Measurements from ENCODE around the gene ELOVL6. TPM values are rescaled to one million over a fixed set of nuclear protein-coding genes. Genes with fewer than 3 reads are reported as not detected.

Gene ELOVL6
- total RNA-seq, 2 donors from 2014 or later = 43.7 to 66.3 TPM

GRCh38 chr4:110181890-110182289 lies 16.5 kb downstream of the ELOVL6 start:
- DNase-seq = no peak
- no peak overlapping the region for H3K27ac ChIP-seq
- H3K4me1 ChIP-seq = no peaks in the 10 kb centered on the region

DNA sequence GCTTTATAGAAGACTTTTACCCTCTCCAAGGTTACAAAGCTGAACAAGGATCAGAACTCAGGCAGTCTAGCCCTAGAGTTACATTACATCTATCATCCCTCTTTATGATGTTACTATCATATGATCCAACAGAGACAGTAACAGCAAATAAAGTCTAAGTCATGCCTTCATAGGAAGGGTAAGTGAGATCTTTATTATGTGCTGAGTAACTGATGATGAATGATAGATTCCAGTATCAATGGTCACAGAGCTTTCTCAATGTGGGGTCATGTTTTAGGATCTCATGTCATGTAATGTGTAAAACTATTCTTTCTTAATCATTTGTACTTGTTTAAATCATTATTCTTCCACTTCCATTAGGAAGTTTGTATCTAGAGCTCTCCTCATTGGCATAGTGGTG lies 22.8 kb downstream of the ELOVL6 start:
- H3K9ac ChIP-seq (ENCODE audit: low read depth in 2 of 2, low read length in 2 of 2) = no peak overlapping the region
- DNase-seq = no peak
- no peak overlapping the region for H3K4me3 ChIP-seq
- intact Hi-C loops (cut with DNase I) = no loop called here
- no peaks in the 10 kb centered on the region for H3K36me3 ChIP-seq
- H3K27me3 ChIP-seq = no peaks in the 10 kb centered on the region
- H3K4me1 ChIP-seq = no peaks in the 10 kb centered on the region
- no peak overlapping the region for H3K27ac ChIP-seq
- TF ChIP-seq, protein P1, sequence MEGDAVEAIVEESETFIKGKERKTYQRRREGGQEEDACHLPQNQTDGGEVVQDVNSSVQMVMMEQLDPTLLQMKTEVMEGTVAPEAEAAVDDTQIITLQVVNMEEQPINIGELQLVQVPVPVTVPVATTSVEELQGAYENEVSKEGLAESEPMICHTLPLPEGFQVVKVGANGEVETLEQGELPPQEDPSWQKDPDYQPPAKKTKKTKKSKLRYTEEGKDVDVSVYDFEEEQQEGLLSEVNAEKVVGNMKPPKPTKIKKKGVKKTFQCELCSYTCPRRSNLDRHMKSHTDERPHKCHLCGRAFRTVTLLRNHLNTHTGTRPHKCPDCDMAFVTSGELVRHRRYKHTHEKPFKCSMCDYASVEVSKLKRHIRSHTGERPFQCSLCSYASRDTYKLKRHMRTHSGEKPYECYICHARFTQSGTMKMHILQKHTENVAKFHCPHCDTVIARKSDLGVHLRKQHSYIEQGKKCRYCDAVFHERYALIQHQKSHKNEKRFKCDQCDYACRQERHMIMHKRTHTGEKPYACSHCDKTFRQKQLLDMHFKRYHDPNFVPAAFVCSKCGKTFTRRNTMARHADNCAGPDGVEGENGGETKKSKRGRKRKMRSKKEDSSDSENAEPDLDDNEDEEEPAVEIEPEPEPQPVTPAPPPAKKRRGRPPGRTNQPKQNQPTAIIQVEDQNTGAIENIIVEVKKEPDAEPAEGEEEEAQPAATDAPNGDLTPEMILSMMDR (IDR thresholded peaks at IDR 0.05) = no peak
- H3K9me3 ChIP-seq = no peaks in the 10 kb centered on the region

More at GRCh38 chr4:110181890-110182289, 16.5 kb downstream of the ELOVL6 start:
- TF ChIP-seq, protein P1 (IDR thresholded peaks at IDR 0.05) = no peak
- no peaks in the 10 kb centered on the region for H3K27me3 ChIP-seq
- H3K9me3 ChIP-seq = no peaks in the 10 kb centered on the region
- no peak overlapping the region for H3K9ac ChIP-seq (ENCODE audit: low read depth in 2 of 2, low read length in 2 of 2)
- H3K4me3 ChIP-seq = no peak overlapping the region
- intact Hi-C loops (cut with DNase I) = no loop called here
- H3K36me3 ChIP-seq = no peaks in the 10 kb centered on the region

DNA sequence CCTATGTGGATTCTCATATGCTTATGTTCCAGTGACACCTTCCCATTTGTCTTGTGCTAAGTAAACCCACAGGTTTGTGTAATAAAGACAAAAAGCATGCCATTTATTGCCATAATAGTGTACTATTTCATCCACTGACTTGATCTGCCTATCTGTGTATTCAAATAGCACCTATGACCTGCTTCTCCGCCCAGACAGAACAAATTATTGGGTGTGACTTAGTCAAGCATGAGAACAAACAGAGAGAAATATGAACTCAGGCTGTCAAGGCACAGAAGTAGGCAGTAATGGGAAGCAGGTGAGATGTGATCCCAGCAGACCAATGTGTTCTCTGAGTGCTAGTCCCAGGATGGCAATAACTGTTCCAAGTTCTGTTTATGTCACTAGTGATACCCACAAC lies 25.4 kb downstream of the ELOVL6 start:
- Histone ChIP-seq H3K27me3 (no peaks in the 10 kb centered on the region), H3K36me3 (no peaks in the 10 kb centered on the region), H3K27ac (peak overlapping the region; percentile 35), H3K9me3 (no peaks in the 10 kb centered on the region), H3K4me1 (no peaks in the 10 kb centered on the region), H3K4me3 (no peak overlapping the region), H3K9ac (ENCODE audit: low read depth in 2 of 2, low read length in 2 of 2) (no peak overlapping the region)
- intact Hi-C loops (cut with DNase I) = no loop called here
- DNase-seq = peak; percentile 67
- TF ChIP-seq, protein P1 (IDR thresholded peaks at IDR 0.05) = no peak

- Histone ChIP-seq H3K9ac (ENCODE audit: low read depth in 2 of 2, low read length in 2 of 2) (no peak overlapping the region), H3K9me3 (no peaks in the 10 kb centered on the region), H3K27ac (no peak overlapping the region), H3K36me3 (no peaks in the 10 kb centered on the region), H3K4me1 (no peaks in the 10 kb centered on the region), H3K4me3 (no peak overlapping the region), H3K27me3 (no peaks in the 10 kb centered on the region)
- intact Hi-C loops (cut with DNase I) = no loop called here
- no peak for DNase-seq
- TF ChIP-seq, protein P1 (IDR thresholded peaks at IDR 0.05) = no peak
Measured at GRCh38 chr4:110171971-110172370, 26.4 kb downstream of the ELOVL6 start.

GRCh38 chr4:110170861-110171260 lies 27.6 kb downstream of the ELOVL6 start:
- no peak overlapping the region for H3K4me3 ChIP-seq
- no peaks in the 10 kb centered on the region for H3K36me3 ChIP-seq
- no peak overlapping the region for H3K9ac ChIP-seq (ENCODE audit: low read depth in 2 of 2, low read length in 2 of 2)
- no peaks in the 10 kb centered on the region for H3K27me3 ChIP-seq
- DNase-seq = no peak
- H3K9me3 ChIP-seq = no peaks in the 10 kb centered on the region
- intact Hi-C loops (cut with DNase I) = no loop called here
- TF ChIP-seq, protein P1 (IDR thresholded peaks at IDR 0.05) = no peak
- H3K27ac ChIP-seq = no peak overlapping the region
- H3K4me1 ChIP-seq = peaks cover 2% of the 10 kb centered on the region
